NK-92 (cell line): ENCODE data around the gene LDLRAD4.

Experiments
- DNase-seq: peaks from one replicate; lab custom pipeline; 2025; ENCODE audit not compliant: unreplicated experiment; lab: John Stamatoyannopoulos, UW

The LDLRAD4 gene

GRCh38 chr18:13302457-13303225 is 84.1 kb downstream of the LDLRAD4 start:
- no peak for DNase-seq

GRCh38 chr18:13303756-13304364 is 85.3 kb downstream of the LDLRAD4 start:
- no peak for DNase-seq

GRCh38 chr18:13305301-13305700 is 86.7 kb downstream of the LDLRAD4 start:
- DNase-seq, result no peak

GRCh38 chr18:13306583-13306982 is 88.0 kb downstream of the LDLRAD4 start:
- no peak for DNase-seq

GRCh38 chr18:13308369-13308768 is 89.8 kb downstream of the LDLRAD4 start:
- DNase-seq, result no peak

- DNase-seq, result no peak
Measured at GRCh38 chr18:13309031-13309747, 90.6 kb downstream of the LDLRAD4 start.

GRCh38 chr18:13309748-13310670 is 91.4 kb downstream of the LDLRAD4 start:
- no peak for DNase-seq

- no peak for DNase-seq
Measured at GRCh38 chr18:13311193-13311592, 92.6 kb downstream of the LDLRAD4 start.

- DNase-seq, result no peak
Measured at GRCh38 chr18:13312515-13312914, 94.0 kb downstream of the LDLRAD4 start.

- no peak for DNase-seq
Measured at GRCh38 chr18:13313006-13313686, 94.6 kb downstream of the LDLRAD4 start.

GRCh38 chr18:13315000-13315399 is 96.4 kb downstream of the LDLRAD4 start:
- no peak for DNase-seq

GRCh38 chr18:13316063-13316462 is 97.5 kb downstream of the LDLRAD4 start:
- DNase-seq, result no peak

- DNase-seq, result no peak
Measured at GRCh38 chr18:13317801-13318200, 99.2 kb downstream of the LDLRAD4 start.

- DNase-seq, result no peak
Measured at GRCh38 chr18:13318731-13319501, 100.4 kb downstream of the LDLRAD4 start.

GRCh38 chr18:13319629-13320028 is 101.1 kb downstream of the LDLRAD4 start:
- DNase-seq, result no peak

- DNase-seq, result no peak
Measured at GRCh38 chr18:13320096-13320495, 101.5 kb downstream of the LDLRAD4 start.

- no peak for DNase-seq
Measured at GRCh38 chr18:13320891-13321425, 102.4 kb downstream of the LDLRAD4 start.

GRCh38 chr18:13321923-13322322 is 103.4 kb downstream of the LDLRAD4 start:
- no peak for DNase-seq

- DNase-seq, result no peak
Measured at GRCh38 chr18:13323186-13323585, 104.6 kb downstream of the LDLRAD4 start.
